Trophoblast cell (in vitro differentiated cells and primary cell): ENCODE measurements around the gene P2RY12. TPM values are rescaled to one million over a fixed set of nuclear protein-coding genes. Genes with fewer than 3 reads are reported as not detected.
A peak's percentile ranks its signal among the peaks of the same experiment; 100 is the strongest.

Experiments
- DNase-seq, 2 donors: peaks; one replicate each; pipeline ENCODE4 v3.0.0-alpha.2; 2016
- H2AFZ ChIP-seq: 2 replicates; pipeline ENCODE4 v1.6.1; 2013; ENCODE audit warnings: low read length, moderate library complexity, mild to moderate bottlenecking; ENCODE audit not compliant: insufficient read depth, poor library complexity
- H2AK5ac ChIP-seq: 2 replicates; pipeline ENCODE4 v1.6.1; 2013; ENCODE audit warnings: mild to moderate bottlenecking, low read length
- H2BK120ac ChIP-seq: 2 replicates; pipeline ENCODE4 v1.6.1; 2013; ENCODE audit warnings: low read length, mild to moderate bottlenecking, moderate library complexity; ENCODE audit not compliant: insufficient read depth, poor library complexity
- H2BK12ac ChIP-seq: 2 replicates; pipeline ENCODE4 v1.6.1; 2013; ENCODE audit warnings: mild to moderate bottlenecking, low read length, moderate library complexity
- H2BK5ac ChIP-seq: 2 replicates; pipeline ENCODE4 v1.6.1; 2013; ENCODE audit warnings: low read length, low read depth, moderate library complexity, mild to moderate bottlenecking; ENCODE audit not compliant: poor library complexity
- H3K14ac ChIP-seq: 2 replicates; pipeline ENCODE4 v1.6.1; 2013; ENCODE audit warnings: mild to moderate bottlenecking, low read length
- H3K18ac ChIP-seq: 2 replicates; pipeline ENCODE4 v1.6.1; 2013; ENCODE audit warnings: mild to moderate bottlenecking, low read length
- H3K23ac ChIP-seq: 2 replicates; pipeline ENCODE4 v1.6.1; 2013; ENCODE audit warnings: low read length
- H3K27ac ChIP-seq: 2 replicates; pipeline ENCODE4 v1.5.1; 2013; ENCODE audit warnings: low read depth, mild to moderate bottlenecking, inconsistent platforms, low read length, moderate library complexity
- H3K27me3 ChIP-seq: 2 replicates; pipeline ENCODE4 v1.6.1; 2013; ENCODE audit warnings: inconsistent platforms, mild to moderate bottlenecking, low read length, moderate library complexity; ENCODE audit not compliant: insufficient read depth
- H3K36me3 ChIP-seq, 2 experiments: 1 replicate in 1 of 2; 2 replicates in 1 of 2; pipeline ENCODE4 v1.6.1; 2013; ENCODE audit warnings: low read length in 2 of 2, mild to moderate bottlenecking in 2 of 2, moderate library complexity in 1 of 2; ENCODE audit not compliant: insufficient read depth in 2 of 2, control insufficient read depth in 1 of 2
- H3K4ac ChIP-seq: 2 replicates; pipeline ENCODE4 v1.6.1; 2013; ENCODE audit warnings: low read depth, mild to moderate bottlenecking, low read length, moderate library complexity
- H3K4me1 ChIP-seq, 2 experiments: 1 replicate in 1 of 2; 2 replicates in 1 of 2; pipeline ENCODE4 v1.6.1; 2013; ENCODE audit warnings: low read length in 2 of 2, mild to moderate bottlenecking in 2 of 2, moderate library complexity in 1 of 2; ENCODE audit not compliant: insufficient read depth in 2 of 2, control insufficient read depth in 1 of 2
- H3K4me2 ChIP-seq: 2 replicates; pipeline ENCODE4 v1.6.1; 2013; ENCODE audit warnings: inconsistent platforms, mild to moderate bottlenecking, low read length, moderate library complexity
- H3K4me3 ChIP-seq: 2 replicates; pipeline ENCODE4 v1.5.1; 2013; ENCODE audit warnings: mild to moderate bottlenecking, low read depth, low read length, inconsistent platforms
- H3K79me1 ChIP-seq: one replicate; pipeline ENCODE4 v1.6.1; 2013; ENCODE audit warnings: low read length
- H3K79me2 ChIP-seq: 2 replicates; pipeline ENCODE4 v1.6.1; 2013; ENCODE audit warnings: low read length, mild to moderate bottlenecking; ENCODE audit not compliant: control insufficient read depth, insufficient read depth, poor library complexity
- H3K9ac ChIP-seq: 2 replicates; pipeline ENCODE4 v1.6.1; 2013; ENCODE audit warnings: mild to moderate bottlenecking, low read length
- H3K9me3 ChIP-seq: 2 replicates; pipeline ENCODE4 v1.6.1; 2013; ENCODE audit warnings: low read depth, mild to moderate bottlenecking, control low read depth, inconsistent platforms, low read length; ENCODE audit not compliant: insufficient read depth
- H4K12ac ChIP-seq: 2 replicates; pipeline ENCODE4 v1.6.1; 2013; ENCODE audit warnings: low read depth, mild to moderate bottlenecking, low read length, moderate library complexity
- H4K8ac ChIP-seq: 2 replicates; pipeline ENCODE4 v1.6.1; 2013; ENCODE audit warnings: low read depth, mild to moderate bottlenecking, low read length, moderate library complexity
- H4K91ac ChIP-seq: one replicate; pipeline ENCODE4 v1.6.1; 2013; ENCODE audit warnings: low read depth, mild to moderate bottlenecking, low read length, moderate library complexity
- WGBS: extraction: QIAGEN DNeasy Blood & Tissue Kit; methylation state at CpG from one replicate; pipeline ENCODE4 v1.1.7; 2013; ENCODE audit warnings: missing lambda C conversion rate; ENCODE audit not compliant: insufficient read length, insufficient coverage; ENCODE audit errors: extremely low coverage; 5-methylcytosine and 5-hydroxymethylcytosine counted together
- polyA plus RNA-seq: library from polyadenylated mRNA; stranded (reverse); fragments of 200-250 nt; gene quantifications from 2 replicates; pipeline ENCODE4 v1.2.3, GENCODE V29; 2013

The P2RY12 gene
- polyA plus RNA-seq, result not detected in 2 replicates

GRCh38 chr3:151384741-151385174 is at the start of gene P2RY12:
Gene P2RY12, minus strand, starts transcription at chr3:151384753. Its CDS starts 45,908 bp downstream, at chr3:151338845.
- Histone ChIP-seq H3K79me1 (no peaks in the 10 kb centered on the region), H3K9me3 (no peaks in the 10 kb centered on the region), H4K8ac (no peak within 1 kb of the TSS), H3K27ac (no peak within 1 kb of the TSS), H3K14ac (no peak within 1 kb of the TSS), H3K4me3 (no peak within 1 kb of the TSS), H2BK12ac (no peak within 1 kb of the TSS), H3K4ac (no peak within 1 kb of the TSS), H4K91ac (no peak within 1 kb of the TSS), H3K18ac (no peak within 1 kb of the TSS), H2BK120ac (no peak within 1 kb of the TSS), H2AFZ (no peak within 1 kb of the TSS), H3K9ac (no peak within 1 kb of the TSS), H3K36me3 (peaks cover 9 to 20% of the 10 kb centered on the region in 2 experiments), H3K27me3 (no peaks in the 10 kb centered on the region), H3K4me2 (no peak within 1 kb of the TSS), H3K23ac (no peak within 1 kb of the TSS), H2AK5ac (peak within 1 kb of the TSS; percentile 89), H3K4me1 (no peaks in the 10 kb centered on the region), H3K79me2 (no peaks in the 10 kb centered on the region), H4K12ac (no peak within 1 kb of the TSS), H2BK5ac (no peak within 1 kb of the TSS)
- peak in 1 of 2 donors; percentile 14 for DNase-seq
- no CpG with 5 or more reads among the region's 4 CpGs for WGBS

DNA sequence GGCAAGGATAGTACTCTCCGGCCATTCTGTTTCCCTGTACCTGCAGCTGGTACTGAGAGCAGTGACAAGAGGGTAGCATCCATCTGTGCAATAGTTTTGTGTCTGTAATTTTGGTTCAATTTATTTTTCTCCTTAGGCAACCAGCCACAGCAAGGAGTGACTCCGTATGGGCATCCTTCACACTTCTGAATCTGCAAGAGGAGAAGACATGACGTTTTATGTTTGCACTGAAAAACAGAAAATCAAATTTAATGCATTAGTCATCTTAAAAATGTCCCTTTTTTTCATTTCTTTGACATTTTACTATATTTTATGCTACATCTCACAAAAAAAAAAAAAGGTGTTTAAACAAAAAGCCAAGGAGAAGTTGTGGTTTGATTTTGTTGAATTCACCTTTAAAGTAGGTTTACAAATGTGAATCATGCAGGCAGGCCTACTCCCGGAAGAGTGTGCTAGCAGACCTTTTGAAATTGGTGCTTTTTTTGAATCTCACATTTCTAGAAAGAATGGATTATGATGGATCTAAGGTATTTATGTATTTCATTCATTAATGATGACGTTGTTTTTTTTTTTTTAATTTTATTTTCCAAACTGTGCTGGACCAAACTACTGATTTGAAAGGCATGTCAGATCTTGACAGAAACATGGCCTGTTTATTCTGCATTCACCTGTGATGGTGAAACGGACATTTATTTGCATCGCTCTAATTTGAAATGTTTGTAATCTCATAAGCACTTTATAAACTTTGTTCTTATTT is 48.2 kb upstream of the P2RY12 start:
- no peak overlapping the region for H3K4me2 ChIP-seq
- whole genome bisulfite sequencing, result no CpG with 5 or more reads among the region's 7 CpGs

GRCh38 chr3:151431940-151432339 is 47.4 kb upstream of the P2RY12 start:
- whole genome bisulfite sequencing, result no CpG with 5 or more reads among the region's 3 CpGs
- H3K36me3 ChIP-seq, result peaks cover 8 to 16% of the 10 kb centered on the region in 2 experiments

More for the DNA sequence above, 48.2 kb upstream of the P2RY12 start:
- no peak overlapping the region for H2BK5ac ChIP-seq
- H3K23ac ChIP-seq, result no peak overlapping the region
- H3K4me1 ChIP-seq, result no peaks in the 10 kb centered on the region
- no peak overlapping the region for H2AFZ ChIP-seq
- no peak overlapping the region for H4K12ac ChIP-seq
- DNase-seq, result no peak
- no peak overlapping the region for H2BK120ac ChIP-seq
- no peak overlapping the region for H3K14ac ChIP-seq
- no peaks in the 10 kb centered on the region for H3K9me3 ChIP-seq
- no peak overlapping the region for H4K91ac ChIP-seq
- H3K4ac ChIP-seq, result no peak overlapping the region
- no peak overlapping the region for H4K8ac ChIP-seq
- H3K4me3 ChIP-seq, result no peak overlapping the region
- H3K27me3 ChIP-seq, result no peaks in the 10 kb centered on the region
- no peak overlapping the region for H3K18ac ChIP-seq
- no peak overlapping the region for H3K27ac ChIP-seq
- H2BK12ac ChIP-seq, result no peak overlapping the region
- H3K36me3 ChIP-seq, result peaks cover 8 to 16% of the 10 kb centered on the region in 2 experiments
- H3K9ac ChIP-seq, result no peak overlapping the region
- H3K79me2 ChIP-seq, result no peaks in the 10 kb centered on the region
- H3K79me1 ChIP-seq, result no peaks in the 10 kb centered on the region
- no peak overlapping the region for H2AK5ac ChIP-seq

GRCh38 chr3:151430821-151431484 is 46.4 kb upstream of the P2RY12 start:
- H3K14ac ChIP-seq, result no peak overlapping the region
- no peak overlapping the region for H4K8ac ChIP-seq
- H3K23ac ChIP-seq, result no peak overlapping the region
- H2BK12ac ChIP-seq, result no peak overlapping the region
- no peak overlapping the region for H2BK120ac ChIP-seq
- H3K79me1 ChIP-seq, result no peaks in the 10 kb centered on the region
- no peak overlapping the region for H2AFZ ChIP-seq
- H3K4ac ChIP-seq, result no peak overlapping the region
- no peak overlapping the region for H2AK5ac ChIP-seq
- H3K18ac ChIP-seq, result no peak overlapping the region
- H3K9ac ChIP-seq, result no peak overlapping the region
- H3K36me3 ChIP-seq, result peaks cover 8 to 16% of the 10 kb centered on the region in 2 experiments
- WGBS, result no CpG with 5 or more reads among the region's 5 CpGs
- no peaks in the 10 kb centered on the region for H3K27me3 ChIP-seq
- H3K9me3 ChIP-seq, result no peaks in the 10 kb centered on the region
- H3K4me2 ChIP-seq, result no peak overlapping the region
- H3K4me3 ChIP-seq, result no peak overlapping the region
- H3K4me1 ChIP-seq, result no peaks in the 10 kb centered on the region
- H3K27ac ChIP-seq, result no peak overlapping the region
- H3K79me2 ChIP-seq, result no peaks in the 10 kb centered on the region
- H2BK5ac ChIP-seq, result no peak overlapping the region
- H4K91ac ChIP-seq, result no peak overlapping the region
- DNase-seq, result no peak
- H4K12ac ChIP-seq, result no peak overlapping the region

More at GRCh38 chr3:151431940-151432339, 47.4 kb upstream of the P2RY12 start:
- no peak overlapping the region for H3K9ac ChIP-seq
- no peak overlapping the region for H3K4me2 ChIP-seq
- no peaks in the 10 kb centered on the region for H3K9me3 ChIP-seq
- H3K4me1 ChIP-seq, result no peaks in the 10 kb centered on the region
- no peak overlapping the region for H3K27ac ChIP-seq
- H3K14ac ChIP-seq, result no peak overlapping the region
- no peaks in the 10 kb centered on the region for H3K79me1 ChIP-seq
- H2BK5ac ChIP-seq, result no peak overlapping the region
- H3K27me3 ChIP-seq, result no peaks in the 10 kb centered on the region
- H4K91ac ChIP-seq, result no peak overlapping the region
- H2BK12ac ChIP-seq, result no peak overlapping the region
- H3K18ac ChIP-seq, result no peak overlapping the region
- H2AK5ac ChIP-seq, result no peak overlapping the region
- H4K8ac ChIP-seq, result no peak overlapping the region
- no peak overlapping the region for H3K4ac ChIP-seq
- DNase-seq, result peak in 1 of 2 donors; percentile 45
- H3K79me2 ChIP-seq, result no peaks in the 10 kb centered on the region
- no peak overlapping the region for H3K23ac ChIP-seq
- no peak overlapping the region for H3K4me3 ChIP-seq
- no peak overlapping the region for H2BK120ac ChIP-seq
- H2AFZ ChIP-seq, result no peak overlapping the region
- no peak overlapping the region for H4K12ac ChIP-seq
